Panc1 (cell line): ENCODE data around the gene ME1. TPM values are rescaled to one million over a fixed set of nuclear protein-coding genes. Genes with fewer than 3 reads are reported as not detected.

Source experiments
- ATAC-seq: fragments of 200-7000 bp; cut with Tn5 transposase; 2 replicates; pipeline ENCODE4 v1.9.1; 2020; ENCODE audit warnings: mild to moderate bottlenecking, moderate library complexity
- BruUV-seq: library from RNA; stranded (reverse); fragments of 400-500 nt; replicated peaks from 2 replicates; lab custom pipeline; 2021; lab: Mats Ljungman, UMichigan
- CTCF ChIA-PET: fragments of 300-600 bp; sonication (Branson Sonifier 250); formaldehyde crosslinking; loops from one replicate; lab custom pipeline; 2022; ENCODE audit warnings: antibody characterized with exemption; lab: Charles Lee
- POLR2A ChIA-PET: fragments of 300-600 bp; sonication (Branson Sonifier 250); formaldehyde crosslinking; loops from one replicate; lab custom pipeline; 2022; ENCODE audit warnings: antibody characterized with exemption; lab: Charles Lee
- DNase-seq: peaks from one replicate; pipeline ENCODE4 v3.0.0-alpha.2; 2010; ENCODE audit warnings: low read depth, low spot score
- H3K27ac ChIP-seq: 2 replicates; pipeline ENCODE4 v1.5.1; 2011; ENCODE audit warnings: mild to moderate bottlenecking, low read length, inconsistent platforms
- H3K27me3 ChIP-seq: fragments of 200-500 bp; sonication (Bioruptor generic); 2 replicates; pipeline ENCODE4 v1.6.0; 2014; ENCODE audit warnings: low read length, inconsistent platforms; ENCODE audit not compliant: control insufficient read depth, insufficient read depth
- H3K36me3 ChIP-seq: fragments of 200-500 bp; sonication (Bioruptor generic); 2 replicates; pipeline ENCODE4 v1.5.1; 2014; ENCODE audit warnings: inconsistent platforms, mild to moderate bottlenecking, low read length, moderate library complexity; ENCODE audit not compliant: control insufficient read depth, insufficient read depth
- H3K4me1 ChIP-seq: 2 replicates; pipeline ENCODE4 v1.5.1; 2011; ENCODE audit warnings: inconsistent platforms, mild to moderate bottlenecking, low read length, moderate library complexity; ENCODE audit not compliant: control insufficient read depth, insufficient read depth
- H3K4me3 ChIP-seq, 2 experiments: 2 replicates each; pipeline ENCODE4 v1.5.1; 2011 to 2012; ENCODE audit warnings: low read depth in 2 of 2, low read length in 2 of 2, mild to moderate bottlenecking in 2 of 2, inconsistent platforms in 1 of 2, moderate library complexity in 1 of 2
- H3K9me3 ChIP-seq: fragments of 200-500 bp; sonication (Bioruptor generic); 2 replicates; pipeline ENCODE4 v1.5.1; 2014; ENCODE audit warnings: low read depth, mild to moderate bottlenecking, inconsistent platforms, low read length, moderate library complexity; ENCODE audit not compliant: control insufficient read depth, insufficient read depth
- POLR2AphosphoS5 ChIP-seq: IDR thresholded peaks from 2 replicates; pipeline ENCODE4 v1.6.1; 2012; ENCODE audit warnings: mild to moderate bottlenecking, low read depth, low read length, moderate library complexity
- SIN3A ChIP-seq: IDR thresholded peaks from 2 replicates; pipeline ENCODE4 v1.6.1; 2012; ENCODE audit warnings: low read depth, mild to moderate bottlenecking, low read length, moderate library complexity, borderline replicate concordance; ENCODE audit not compliant: insufficient read depth
- TCF7L2 ChIP-seq: IDR thresholded peaks from 2 replicates; pipeline ENCODE4 v1.6.1; 2011; ENCODE audit warnings: mild to moderate bottlenecking, low read depth, low read length, inconsistent platforms
- in situ Hi-C: cut with HindIII; loops from 2 replicates; pipeline ENCODE4 v1.10.0; 2016; ENCODE audit warnings: low sequenced_read_pairs, low pct_unique_long_range_greater_than_20kb
- intact Hi-C: fragments of 100-400 bp; cut with micrococcal nuclease; formaldehyde crosslinking; loops from one replicate; pipeline ENCODE4 v1.10.0; 2022; ENCODE audit not compliant: unreplicated experiment
- total RNA-seq: library from RNA; stranded (reverse); gene quantifications from one replicate; pipeline ENCODE4 v1.2.1, GENCODE V29; 2021; ENCODE audit not compliant: unreplicated experiment
- TF ChIP-seq, protein P1 (sequence below), 2 experiments: IDR thresholded peaks; 2 replicates each; pipeline ENCODE4 v1.6.1; 2011 to 2012; ENCODE audit warnings: low read depth in 2 of 2, control low read depth in 1 of 2, low read length in 1 of 2, mild to moderate bottlenecking in 1 of 2, moderate library complexity in 1 of 2; ENCODE audit not compliant: insufficient read depth in 1 of 2
- TF ChIP-seq, protein P2 (sequence below): fragments of 450-650 bp; IDR thresholded peaks from 2 replicates; pipeline ENCODE4 v1.5.1; 2017; ENCODE audit warnings: mild to moderate bottlenecking

Gene ME1
- total RNA-seq, 1 experiment from 2014 or later = 19.7 TPM

DNA sequence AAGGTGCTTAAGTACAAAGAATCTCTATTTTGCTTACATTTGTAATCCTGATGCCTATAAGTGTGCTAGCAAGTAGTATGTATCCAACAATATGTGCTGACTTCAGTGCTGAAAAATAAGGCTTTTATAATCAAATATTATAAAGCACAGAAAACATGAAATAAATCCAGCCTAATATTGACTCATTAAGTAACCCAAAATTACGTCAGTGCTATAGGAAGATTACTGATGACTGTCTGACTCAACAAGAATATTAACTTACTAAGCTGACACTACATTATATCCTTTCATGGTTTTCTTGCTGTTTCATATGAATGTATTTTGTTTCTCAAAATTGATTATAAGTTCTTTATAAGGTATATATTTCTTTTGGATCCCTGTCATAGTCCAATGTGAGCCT is 76.1 kb downstream of the ME1 start:
- Histone ChIP-seq H3K4me3 (no peak overlapping the region), H3K36me3 (peaks cover under 1% of the 10 kb centered on the region; the same call in 1 of the 2 replicates), H3K27ac (no peak overlapping the region), H3K4me1 (no peaks in the 10 kb centered on the region), H3K9me3 (no peaks in the 10 kb centered on the region), H3K27me3 (no peaks in the 10 kb centered on the region)
- no peak for ATAC-seq
- intact Hi-C loops = no loop called here
- POLR2A ChIA-PET = no interaction called here
- DNase-seq = no peak
- no TSS peak for BruUV-seq
- in situ Hi-C loops = no loop called here
- CTCF ChIA-PET = no interaction called here
- TF ChIP-seq, protein P1, sequence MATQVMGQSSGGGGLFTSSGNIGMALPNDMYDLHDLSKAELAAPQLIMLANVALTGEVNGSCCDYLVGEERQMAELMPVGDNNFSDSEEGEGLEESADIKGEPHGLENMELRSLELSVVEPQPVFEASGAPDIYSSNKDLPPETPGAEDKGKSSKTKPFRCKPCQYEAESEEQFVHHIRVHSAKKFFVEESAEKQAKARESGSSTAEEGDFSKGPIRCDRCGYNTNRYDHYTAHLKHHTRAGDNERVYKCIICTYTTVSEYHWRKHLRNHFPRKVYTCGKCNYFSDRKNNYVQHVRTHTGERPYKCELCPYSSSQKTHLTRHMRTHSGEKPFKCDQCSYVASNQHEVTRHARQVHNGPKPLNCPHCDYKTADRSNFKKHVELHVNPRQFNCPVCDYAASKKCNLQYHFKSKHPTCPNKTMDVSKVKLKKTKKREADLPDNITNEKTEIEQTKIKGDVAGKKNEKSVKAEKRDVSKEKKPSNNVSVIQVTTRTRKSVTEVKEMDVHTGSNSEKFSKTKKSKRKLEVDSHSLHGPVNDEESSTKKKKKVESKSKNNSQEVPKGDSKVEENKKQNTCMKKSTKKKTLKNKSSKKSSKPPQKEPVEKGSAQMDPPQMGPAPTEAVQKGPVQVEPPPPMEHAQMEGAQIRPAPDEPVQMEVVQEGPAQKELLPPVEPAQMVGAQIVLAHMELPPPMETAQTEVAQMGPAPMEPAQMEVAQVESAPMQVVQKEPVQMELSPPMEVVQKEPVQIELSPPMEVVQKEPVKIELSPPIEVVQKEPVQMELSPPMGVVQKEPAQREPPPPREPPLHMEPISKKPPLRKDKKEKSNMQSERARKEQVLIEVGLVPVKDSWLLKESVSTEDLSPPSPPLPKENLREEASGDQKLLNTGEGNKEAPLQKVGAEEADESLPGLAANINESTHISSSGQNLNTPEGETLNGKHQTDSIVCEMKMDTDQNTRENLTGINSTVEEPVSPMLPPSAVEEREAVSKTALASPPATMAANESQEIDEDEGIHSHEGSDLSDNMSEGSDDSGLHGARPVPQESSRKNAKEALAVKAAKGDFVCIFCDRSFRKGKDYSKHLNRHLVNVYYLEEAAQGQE (IDR thresholded peaks at IDR 0.05; ENCODE audit: insufficient read depth in 1 of 2, low read depth in 2 of 2, low read length in 1 of 2) = no peak
- TF ChIP-seq SIN3A (no peak), POLR2AphosphoS5 (no peak), TCF7L2 (no peak)
- TF ChIP-seq, protein P2, sequence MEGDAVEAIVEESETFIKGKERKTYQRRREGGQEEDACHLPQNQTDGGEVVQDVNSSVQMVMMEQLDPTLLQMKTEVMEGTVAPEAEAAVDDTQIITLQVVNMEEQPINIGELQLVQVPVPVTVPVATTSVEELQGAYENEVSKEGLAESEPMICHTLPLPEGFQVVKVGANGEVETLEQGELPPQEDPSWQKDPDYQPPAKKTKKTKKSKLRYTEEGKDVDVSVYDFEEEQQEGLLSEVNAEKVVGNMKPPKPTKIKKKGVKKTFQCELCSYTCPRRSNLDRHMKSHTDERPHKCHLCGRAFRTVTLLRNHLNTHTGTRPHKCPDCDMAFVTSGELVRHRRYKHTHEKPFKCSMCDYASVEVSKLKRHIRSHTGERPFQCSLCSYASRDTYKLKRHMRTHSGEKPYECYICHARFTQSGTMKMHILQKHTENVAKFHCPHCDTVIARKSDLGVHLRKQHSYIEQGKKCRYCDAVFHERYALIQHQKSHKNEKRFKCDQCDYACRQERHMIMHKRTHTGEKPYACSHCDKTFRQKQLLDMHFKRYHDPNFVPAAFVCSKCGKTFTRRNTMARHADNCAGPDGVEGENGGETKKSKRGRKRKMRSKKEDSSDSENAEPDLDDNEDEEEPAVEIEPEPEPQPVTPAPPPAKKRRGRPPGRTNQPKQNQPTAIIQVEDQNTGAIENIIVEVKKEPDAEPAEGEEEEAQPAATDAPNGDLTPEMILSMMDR = no peak

- POLR2A ChIA-PET = no interaction called here
- CTCF ChIA-PET = no interaction called here
- intact Hi-C loops (no loop called here), in situ Hi-C loops (no loop called here)
- no peaks in the 10 kb centered on the region for H3K4me1 ChIP-seq
- ATAC-seq (no peak), DNase-seq (no peak)
- peaks cover 3% of the 10 kb centered on the region; the same call in 1 of the 2 replicates for H3K36me3 ChIP-seq
- TF ChIP-seq, protein P2 = no peak
- TF ChIP-seq SIN3A (no peak), POLR2AphosphoS5 (no peak), TCF7L2 (no peak)
- TF ChIP-seq, protein P1 (IDR thresholded peaks at IDR 0.05; ENCODE audit: insufficient read depth in 1 of 2, low read depth in 2 of 2, low read length in 1 of 2) = no peak
- no peaks in the 10 kb centered on the region for H3K27me3 ChIP-seq
- no peak overlapping the region for H3K27ac ChIP-seq
- no peak overlapping the region for H3K4me3 ChIP-seq
- BruUV-seq = no TSS peak
- H3K9me3 ChIP-seq = no peaks in the 10 kb centered on the region
These were observed 78.3 kb downstream of the ME1 start for GRCh38 chr6:83352424-83353061.
